OCI-LY7 (cell line): ENCODE measurements around the gene SUDS3. TPM values are rescaled to one million over a fixed set of nuclear protein-coding genes. Genes with fewer than 3 reads are reported as not detected.

Source experiments
- BruUV-seq: library from RNA; stranded (reverse); fragments of 400-500 nt; replicated peaks from 2 replicates; lab custom pipeline; 2021; lab: Mats Ljungman, UMichigan
- CTCF ChIA-PET: fragments of 300-600 bp; sonication (Branson Sonifier 250); formaldehyde crosslinking; loops from one replicate; lab custom pipeline; 2022; ENCODE audit warnings: antibody characterized with exemption; ENCODE audit not compliant: unreplicated experiment; lab: Charles Lee
- POLR2A ChIA-PET: fragments of 300-600 bp; sonication (Branson Sonifier 250); formaldehyde crosslinking; loops from one replicate; lab custom pipeline; 2022; ENCODE audit warnings: antibody characterized with exemption; lab: Charles Lee
- DNase-seq: peaks from one replicate; pipeline ENCODE4 v3.0.0-alpha.2; 2015; ENCODE audit warnings: low spot score
- H2AFZ ChIP-seq: fragments of 200-600 bp; sonication (generic), shearing (Covaris generic); 2 replicates; pipeline ENCODE4 v1.6.1; 2014; ENCODE audit warnings: mild to moderate bottlenecking, antibody characterized with exemption, low read length, moderate library complexity
- H3K27ac ChIP-seq: fragments of 200-600 bp; sonication (generic); 2 replicates; pipeline ENCODE4 v1.5.1; 2014; ENCODE audit warnings: mixed run types, low read depth, mild to moderate bottlenecking, moderate library complexity, low read length, inconsistent platforms; ENCODE audit not compliant: poor library complexity, severe bottlenecking
- H3K36me3 ChIP-seq: fragments of 200-600 bp; sonication (generic); 2 replicates; pipeline ENCODE4 v1.6.1; 2014; ENCODE audit warnings: mild to moderate bottlenecking, antibody characterized with exemption, low read length, moderate library complexity, mixed read lengths; ENCODE audit not compliant: insufficient read depth
- H3K4me1 ChIP-seq: fragments of 200-600 bp; sonication (generic); 2 replicates; pipeline ENCODE4 v1.5.1; 2014; ENCODE audit warnings: mild to moderate bottlenecking, low read length; ENCODE audit not compliant: insufficient read depth, poor library complexity, severe bottlenecking
- H3K4me2 ChIP-seq: fragments of 200-600 bp; sonication (generic); 2 replicates; pipeline ENCODE4 v1.6.1; 2014; ENCODE audit warnings: mild to moderate bottlenecking, low read length
- H3K4me3 ChIP-seq: fragments of 200-600 bp; sonication (generic); 2 replicates; pipeline ENCODE4 v1.5.1; 2014; ENCODE audit warnings: mild to moderate bottlenecking, low read depth, low read length; ENCODE audit not compliant: poor library complexity, severe bottlenecking
- H3K79me2 ChIP-seq: fragments of 200-600 bp; sonication (generic); 2 replicates; pipeline ENCODE4 v1.6.1; 2016; ENCODE audit warnings: low read depth, mild to moderate bottlenecking, low read length, moderate library complexity, mixed read lengths; ENCODE audit not compliant: insufficient read depth
- H3K9me2 ChIP-seq: fragments of 200-600 bp; sonication (generic); 2 replicates; pipeline ENCODE4 v1.6.1; 2016; ENCODE audit warnings: mild to moderate bottlenecking, low read length, mixed read lengths; ENCODE audit not compliant: insufficient read depth
- H3K9me3 ChIP-seq: fragments of 200-600 bp; sonication (generic); 2 replicates; pipeline ENCODE4 v1.6.1; 2014; ENCODE audit warnings: mild to moderate bottlenecking, mixed run types, low read length, mixed read lengths
- H4K20me1 ChIP-seq: fragments of 200-600 bp; sonication (generic); 2 replicates; pipeline ENCODE4 v1.6.1; 2014; ENCODE audit warnings: mild to moderate bottlenecking, antibody characterized with exemption, low read length, moderate library complexity, mixed read lengths; ENCODE audit not compliant: insufficient read depth
- EZH2phosphoT487 ChIP-seq: fragments of 200-600 bp; sonication (generic); IDR thresholded peaks from 2 replicates; pipeline ENCODE4 v1.6.1; 2018; ENCODE audit warnings: low read depth, borderline replicate concordance, mild to moderate bottlenecking, mixed run types, antibody characterized with exemption, low read length, moderate library complexity, mixed read lengths
- intact Hi-C: fragments of 100-400 bp; cut with micrococcal nuclease; formaldehyde crosslinking; loops from one replicate; pipeline ENCODE4 v1.10.0; 2022; ENCODE audit not compliant: unreplicated experiment
- total RNA-seq, 2 experiments: library from RNA; depleted of rRNA in 1 of 2; stranded (reverse); fragments of >200 nt in 1 of 2; shearing (Covaris generic) in 1 of 2; gene quantifications; 2 replicates each; pipeline ENCODE4 v1.2.3, GENCODE V29; 2014 to 2022
- TF ChIP-seq, protein P1 (sequence below): fragments of 200-600 bp; sonication (generic); conservative IDR thresholded peaks from 2 replicates; pipeline ENCODE4 v1.5.1; 2014; ENCODE audit warnings: mild to moderate bottlenecking, antibody characterized with exemption, low read length, moderate library complexity, mixed read lengths

SUDS3 gene
- total RNA-seq, 2 experiments from 2014 or later: 34.4 to 39.1 TPM

DNA sequence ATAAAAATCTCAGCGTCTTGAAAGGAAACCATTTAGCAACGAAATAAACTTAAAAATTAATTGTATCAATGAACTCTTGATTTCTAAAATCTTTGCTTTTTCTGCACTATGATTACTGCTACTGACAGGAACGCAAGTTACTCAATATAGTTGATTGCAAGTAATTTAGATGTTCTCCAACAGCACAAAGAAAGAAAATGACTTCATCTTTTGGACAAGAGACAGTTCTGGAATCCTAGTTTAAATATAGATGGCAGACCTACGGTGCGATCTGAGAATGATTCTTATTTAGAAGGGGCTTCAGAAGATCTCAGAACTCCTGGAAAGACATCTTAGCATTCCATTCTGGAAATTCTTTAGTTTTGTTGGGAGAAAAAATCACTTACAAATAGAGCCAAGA, 1.4 kb upstream of the SUDS3 start:
- Histone ChIP-seq H3K4me2 (peak overlapping the region; percentile 97; the same call in 1 of the 2 replicates), H3K79me2 (peaks cover 32% of the 10 kb centered on the region), H2AFZ (no peak overlapping the region), H3K36me3 (peaks cover 11% of the 10 kb centered on the region), H3K4me3 (no peak overlapping the region), H3K4me1 (peaks cover 33% of the 10 kb centered on the region), H3K9me2 (no peaks in the 10 kb centered on the region), H4K20me1 (peaks cover 5% of the 10 kb centered on the region; the same call in 1 of the 2 replicates), H3K9me3 (no peaks in the 10 kb centered on the region), H3K27ac (no peak overlapping the region)
- BruUV-seq: no TSS peak
- POLR2A ChIA-PET: interaction anchor here (1.0 to 2.7 kb wide), 4 partner anchors 17 to 310 kb away, joined by 3 to 21 read pairs (median 4); no protein-coding TSS in a partner anchor
- intact Hi-C loops: loop anchor here (5.0 kb wide), 2 partner anchors 138 to 238 kb away; partner anchors contain the start of gene PEBP1
- CTCF ChIA-PET: interaction anchor here (1.2 to 2.7 kb wide), 2 partner anchors 21 to 192 kb away, joined by 3 to 12 read pairs; no protein-coding TSS in a partner anchor
- DNase-seq: no peak
- TF ChIP-seq EZH2phosphoT487: no peak
- TF ChIP-seq, protein P1, sequence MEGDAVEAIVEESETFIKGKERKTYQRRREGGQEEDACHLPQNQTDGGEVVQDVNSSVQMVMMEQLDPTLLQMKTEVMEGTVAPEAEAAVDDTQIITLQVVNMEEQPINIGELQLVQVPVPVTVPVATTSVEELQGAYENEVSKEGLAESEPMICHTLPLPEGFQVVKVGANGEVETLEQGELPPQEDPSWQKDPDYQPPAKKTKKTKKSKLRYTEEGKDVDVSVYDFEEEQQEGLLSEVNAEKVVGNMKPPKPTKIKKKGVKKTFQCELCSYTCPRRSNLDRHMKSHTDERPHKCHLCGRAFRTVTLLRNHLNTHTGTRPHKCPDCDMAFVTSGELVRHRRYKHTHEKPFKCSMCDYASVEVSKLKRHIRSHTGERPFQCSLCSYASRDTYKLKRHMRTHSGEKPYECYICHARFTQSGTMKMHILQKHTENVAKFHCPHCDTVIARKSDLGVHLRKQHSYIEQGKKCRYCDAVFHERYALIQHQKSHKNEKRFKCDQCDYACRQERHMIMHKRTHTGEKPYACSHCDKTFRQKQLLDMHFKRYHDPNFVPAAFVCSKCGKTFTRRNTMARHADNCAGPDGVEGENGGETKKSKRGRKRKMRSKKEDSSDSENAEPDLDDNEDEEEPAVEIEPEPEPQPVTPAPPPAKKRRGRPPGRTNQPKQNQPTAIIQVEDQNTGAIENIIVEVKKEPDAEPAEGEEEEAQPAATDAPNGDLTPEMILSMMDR: no peak

DNA sequence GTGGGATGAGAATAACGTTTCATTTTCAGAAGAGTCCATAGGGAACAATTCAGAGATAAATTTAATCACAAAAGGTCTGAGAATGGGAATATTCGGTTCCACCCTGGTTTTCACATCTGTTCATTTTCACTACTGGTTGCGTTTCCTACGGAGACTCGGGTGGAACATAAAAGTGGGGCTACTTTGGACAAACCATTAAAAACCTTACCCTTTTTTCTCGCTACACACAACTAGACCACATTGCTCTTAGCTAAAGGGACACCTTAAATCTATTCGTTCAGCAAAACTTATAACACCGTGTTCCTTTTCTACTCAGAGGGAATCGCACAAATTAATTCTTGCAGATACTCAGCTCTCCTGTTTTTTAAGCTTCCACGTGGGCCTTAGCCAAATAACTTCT, 1.0 kb upstream of the SUDS3 start:
- DNase-seq: no peak
- TF ChIP-seq, protein P1: no peak
- no peak for TF ChIP-seq EZH2phosphoT487
- Histone ChIP-seq H3K4me3 (peak overlapping the region; percentile 75), H3K27ac (no peak overlapping the region), H3K9me3 (no peaks in the 10 kb centered on the region), H3K4me1 (peaks cover 33% of the 10 kb centered on the region), H3K4me2 (peak overlapping the region; percentile 97), H4K20me1 (peaks cover 5% of the 10 kb centered on the region; the same call in 1 of the 2 replicates), H3K36me3 (peaks cover 16% of the 10 kb centered on the region), H3K79me2 (peaks cover 36% of the 10 kb centered on the region), H3K9me2 (no peaks in the 10 kb centered on the region), H2AFZ (peak overlapping the region; percentile 86; the same call in 1 of the 2 replicates)
- intact Hi-C loops: no loop called here
- ChIA-PET POLR2A (interaction anchor here (1.0 to 2.7 kb wide), 4 partner anchors 17 to 310 kb away, joined by 3 to 21 read pairs (median 4); no protein-coding TSS in a partner anchor), CTCF (interaction anchor here (1.0 to 2.7 kb wide), 3 partner anchors 21 to 209 kb away, joined by 3 to 12 read pairs (median 3); no protein-coding TSS in a partner anchor)
- no TSS peak for BruUV-seq
